ENCODE results near the gene PISD.
"Not testable (repeated sequence)": the region's sequence is repeated elsewhere in the genome, so short reads cannot be mapped to it uniquely, and the experiment has no call there.

The PISD gene

DNA sequence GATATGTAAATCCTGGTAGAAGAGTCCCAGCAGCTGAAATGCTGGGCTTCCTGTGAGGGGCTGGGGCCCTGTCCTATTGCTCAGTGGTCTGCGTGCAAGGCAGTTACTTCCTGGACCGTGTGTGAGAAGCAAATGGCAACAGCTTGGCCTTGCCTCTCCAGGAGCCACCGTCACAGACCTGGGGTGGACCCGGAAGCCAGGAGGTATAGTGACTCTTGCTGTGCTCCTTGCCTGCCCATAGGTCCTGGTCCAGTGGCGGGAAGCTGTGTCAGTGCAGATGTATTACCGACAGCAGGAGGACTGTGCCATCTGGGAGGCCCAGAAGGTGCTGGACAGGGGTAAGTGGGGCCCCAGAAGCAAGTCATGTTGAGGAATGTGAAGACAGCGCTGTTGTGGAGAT lies 54.3 kb downstream of the PISD start:
- DNase-seq (ENCODE audit: low read depth) = no peak

DNA sequence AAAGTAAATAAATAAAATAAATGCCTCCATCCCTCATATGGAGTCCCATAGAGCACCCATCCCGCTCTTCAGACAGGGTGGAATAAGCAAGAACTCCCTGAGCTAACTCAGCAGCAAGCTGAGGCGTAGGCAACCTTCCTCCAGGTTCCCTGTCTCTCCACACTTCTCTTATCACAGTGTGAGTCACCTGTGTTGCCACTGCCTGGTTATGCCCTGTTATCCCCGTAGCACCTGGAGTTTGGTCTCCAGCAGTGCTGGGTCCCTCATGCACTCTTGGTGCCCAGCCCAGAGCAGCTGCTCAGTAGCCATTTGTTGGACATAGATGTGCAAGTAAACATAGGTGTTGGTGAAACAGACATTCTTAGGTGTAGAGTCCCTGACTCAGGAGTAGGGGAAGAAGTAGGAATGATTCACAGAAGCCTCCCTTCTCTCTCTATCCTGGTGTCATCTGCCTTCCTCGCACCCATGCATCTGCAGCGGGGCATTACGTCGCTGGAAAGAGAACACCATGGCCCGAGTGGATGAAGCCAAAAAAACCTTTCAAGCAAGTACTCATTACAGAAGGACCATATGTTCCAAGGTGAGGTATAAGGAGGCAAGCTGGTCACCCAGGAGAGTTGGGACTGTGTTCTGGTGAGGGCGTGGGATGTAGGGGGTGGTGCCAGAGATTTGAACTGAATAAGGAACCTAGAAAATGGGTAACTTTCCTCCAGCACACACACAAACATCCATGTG lies 56.0 kb downstream of the PISD start:
- DNase-seq (ENCODE audit: low read depth) = no peak

DNA sequence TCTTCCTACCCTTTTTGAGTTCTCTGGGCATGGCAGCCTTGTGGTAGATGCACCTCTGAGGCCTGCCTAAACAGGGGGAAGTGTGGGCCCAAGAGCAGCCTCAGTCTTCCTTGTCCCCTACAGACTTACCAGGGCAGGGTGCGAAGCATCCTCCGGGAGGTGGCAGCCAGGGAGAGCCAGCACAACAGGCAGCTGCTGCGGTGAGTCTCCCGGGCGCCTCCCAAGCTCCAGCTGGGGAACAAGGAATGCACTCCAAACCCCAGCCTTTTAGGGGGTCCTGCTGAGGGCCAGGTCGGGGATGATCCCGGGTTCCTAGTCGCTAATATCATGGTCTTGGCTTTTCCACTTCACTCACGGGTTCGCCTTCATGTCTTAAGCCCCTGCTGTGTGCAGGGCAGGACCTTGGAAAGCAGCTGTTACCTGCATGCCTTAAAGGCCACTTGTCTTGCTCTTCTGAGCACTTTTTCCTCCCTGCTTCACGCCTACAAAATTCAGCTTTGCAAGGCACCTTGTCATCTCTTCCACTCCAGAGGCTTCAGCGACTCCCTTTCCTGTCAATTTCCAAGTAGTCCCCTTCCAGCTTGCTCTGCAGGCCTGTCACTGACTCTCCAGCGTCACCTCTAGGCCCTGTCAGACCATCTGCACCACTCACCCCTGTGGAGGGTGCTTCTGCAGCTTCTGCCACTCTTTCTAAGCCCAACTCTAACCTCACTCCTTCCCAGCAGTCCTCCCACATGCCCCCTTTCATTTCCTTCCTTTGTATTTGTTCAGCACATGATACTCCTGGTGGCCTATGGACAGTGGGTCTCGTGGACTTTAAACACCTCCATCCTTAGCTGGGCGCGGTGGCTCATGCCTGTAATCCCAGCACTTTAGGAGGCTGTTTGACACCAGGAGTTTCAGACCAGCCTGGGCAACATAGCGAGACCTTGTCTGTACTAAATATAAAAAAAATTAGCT lies 57.0 kb downstream of the PISD start:
- DNase-seq (ENCODE audit: low read depth) = no peak

DNA sequence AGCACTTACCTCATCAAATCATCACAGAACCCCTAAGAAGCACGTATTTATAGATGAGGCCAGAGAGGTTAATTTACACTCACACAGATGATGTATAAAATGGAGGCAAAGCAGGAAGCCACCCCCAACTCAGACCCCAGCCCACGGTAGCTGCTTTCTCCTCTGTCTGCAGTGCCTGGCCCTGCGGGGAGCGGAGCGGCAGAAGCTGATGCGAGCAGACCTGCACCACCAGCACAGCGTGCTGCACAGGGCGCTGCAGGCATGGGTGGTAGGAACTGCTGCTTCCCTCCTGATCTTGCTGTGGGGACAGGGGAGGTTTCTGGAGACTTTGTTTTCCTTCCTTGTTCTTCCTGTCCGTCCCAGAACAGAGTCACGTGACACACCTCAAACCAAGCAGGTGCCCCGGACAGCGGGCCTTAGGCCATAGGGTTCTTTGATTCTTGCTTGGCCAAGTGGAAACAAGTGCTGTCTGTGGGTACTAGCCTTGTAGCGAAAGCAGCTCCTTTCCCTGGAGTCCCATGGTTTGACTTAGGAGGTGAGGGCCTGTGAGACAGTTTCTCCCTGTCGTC lies 57.8 kb downstream of the PISD start:
- DNase-seq (ENCODE audit: low read depth) = no peak

DNA sequence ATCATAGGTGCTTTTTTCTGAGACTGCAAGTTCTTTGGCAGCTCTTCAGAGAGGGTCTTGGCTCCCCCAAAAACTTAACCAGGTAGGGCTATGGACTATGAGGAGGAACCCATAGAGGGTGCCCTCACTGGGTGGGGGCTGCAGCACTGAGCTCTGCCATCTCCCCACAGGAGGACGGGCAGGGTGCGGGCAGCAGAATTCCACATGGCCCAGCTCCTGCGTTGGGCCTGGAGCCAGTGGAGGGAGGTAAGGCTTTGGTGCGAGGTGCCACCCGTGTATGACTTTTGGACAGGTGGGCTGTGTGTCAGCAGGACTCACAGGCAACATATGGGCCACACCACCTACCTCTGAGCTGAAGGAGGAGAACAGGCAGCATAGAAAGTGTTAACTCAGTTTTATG lies 58.4 kb downstream of the PISD start:
- no peak for DNase-seq (ENCODE audit: low read depth)

DNA sequence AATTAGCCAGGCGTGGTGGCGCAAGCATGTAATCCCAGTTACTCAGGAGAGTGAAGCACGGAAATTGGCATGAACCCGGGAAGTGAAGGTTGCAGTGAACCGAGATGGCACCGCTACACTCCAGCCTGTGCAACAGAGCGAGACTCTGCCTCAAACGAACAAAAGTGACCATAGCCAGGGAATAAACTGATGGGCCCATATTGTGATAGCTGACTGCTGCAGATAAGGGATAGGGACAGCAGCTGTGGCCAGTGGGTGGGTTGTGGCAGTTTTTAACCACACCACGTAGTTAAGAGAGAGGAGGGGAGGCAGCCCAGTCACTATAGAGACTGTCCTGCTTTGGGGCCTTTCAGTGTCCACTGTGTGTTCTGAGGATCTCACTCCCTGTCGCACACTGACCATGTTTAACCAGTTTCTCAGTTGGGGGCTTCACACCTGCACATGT lies 58.9 kb downstream of the PISD start:
- DNase-seq (ENCODE audit: low read depth) = no peak

DNA sequence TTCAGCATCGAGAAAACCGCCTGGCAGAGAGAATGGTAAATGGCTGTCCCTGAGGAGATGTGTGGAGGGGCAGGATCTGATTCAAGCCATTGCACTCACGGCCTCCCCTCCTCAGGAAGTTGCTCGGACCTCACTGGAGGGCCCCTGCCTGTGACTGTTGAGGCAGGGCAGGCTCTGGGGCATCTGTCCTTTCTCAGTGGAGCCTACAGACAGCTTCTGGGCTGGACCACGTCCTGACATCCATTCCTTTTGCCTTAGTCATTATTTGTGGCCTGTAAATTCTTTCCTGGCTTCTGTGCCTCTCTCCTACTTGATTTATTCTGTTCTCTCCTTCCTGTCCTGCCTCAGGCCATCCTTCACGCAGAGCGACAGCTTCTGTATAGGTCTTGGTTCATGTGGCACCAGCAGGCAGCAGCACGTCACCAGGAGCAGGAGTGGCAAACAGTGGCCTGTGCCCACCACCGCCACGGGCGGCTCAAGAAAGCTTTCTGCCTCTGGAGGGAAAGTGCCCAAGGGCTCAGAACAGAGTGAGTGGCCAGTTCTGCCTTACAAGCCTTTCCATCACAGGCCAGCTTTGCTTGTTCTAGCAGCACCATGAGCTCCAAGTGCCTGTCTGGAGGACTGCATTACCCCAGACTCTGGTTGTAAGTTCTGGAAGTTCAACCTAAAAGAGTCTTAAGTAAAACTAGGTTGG lies 59.6 kb downstream of the PISD start:
- no peak for DNase-seq (ENCODE audit: low read depth)

DNA sequence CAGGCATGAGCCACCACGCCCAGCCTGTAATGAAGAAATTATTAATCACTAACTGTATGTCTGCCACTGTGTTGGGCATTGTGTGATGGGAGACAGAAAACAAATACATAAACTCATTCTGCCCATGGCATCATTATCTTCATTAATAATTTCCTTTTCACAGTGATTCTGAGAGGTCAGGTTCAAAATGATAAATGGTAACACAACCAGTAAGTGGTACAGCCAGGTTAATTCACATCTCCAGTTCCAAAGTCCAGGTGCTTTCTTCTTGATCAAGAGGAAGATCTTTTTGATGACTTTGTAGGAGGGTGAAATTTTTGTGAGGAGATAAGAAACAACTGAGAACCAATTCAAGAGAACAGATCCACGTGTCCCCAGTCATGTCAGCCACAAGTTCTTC lies 66.7 kb downstream of the PISD start:
- DNase-seq (ENCODE audit: low read depth) = no peak

DNA sequence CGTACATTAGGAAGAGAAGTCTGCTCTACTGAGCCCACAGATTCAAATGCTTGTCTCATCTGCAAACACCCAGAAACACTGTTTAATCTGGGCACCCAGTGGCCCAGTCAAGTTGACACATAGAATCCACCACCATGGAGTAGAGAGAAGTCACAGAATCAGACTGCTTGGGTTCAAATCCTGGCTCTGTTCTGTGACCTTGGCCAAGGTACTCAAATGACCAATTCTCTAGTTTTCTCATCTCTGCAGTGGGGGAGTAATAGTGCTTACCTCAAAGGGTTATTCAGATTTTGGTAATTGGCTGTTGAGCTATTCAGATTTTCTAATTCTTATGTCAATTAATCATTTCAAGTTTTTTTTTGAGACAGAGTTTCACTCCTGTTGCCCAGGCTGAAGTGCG lies 71.9 kb downstream of the PISD start:
- not testable (repeated sequence) for DNase-seq (ENCODE audit: low read depth)

DNA sequence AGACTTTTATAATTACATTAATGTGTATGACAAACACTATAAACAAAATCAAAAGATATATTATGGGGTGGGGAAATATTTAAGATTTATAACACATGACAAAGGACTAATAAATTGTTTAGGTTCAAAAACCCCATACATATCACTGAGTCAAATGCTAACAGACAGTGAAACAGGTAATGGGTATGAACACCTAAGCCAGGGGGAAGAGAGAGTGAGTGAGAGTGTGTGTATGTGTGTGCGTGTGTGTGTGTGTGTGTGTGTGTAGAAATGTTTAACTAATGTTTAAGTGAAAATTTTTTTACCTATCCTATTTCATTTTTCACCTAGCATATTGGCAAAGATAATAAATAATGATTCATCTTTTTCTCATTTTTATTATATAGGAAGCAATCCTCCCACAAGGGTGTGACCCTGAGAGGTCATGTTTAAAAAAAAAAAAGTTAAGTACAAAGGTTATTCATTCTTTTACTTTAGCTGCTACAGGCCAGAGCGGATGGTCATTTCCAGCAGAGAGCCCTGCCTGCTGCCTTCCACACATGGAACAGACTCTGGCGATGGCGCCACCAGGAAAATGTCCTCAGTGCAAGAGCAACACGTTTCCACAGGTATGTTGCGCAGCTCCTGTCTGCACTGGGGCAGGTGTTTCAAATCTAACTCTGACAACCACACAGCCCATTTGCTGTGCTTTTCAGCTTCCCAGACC lies 72.9 kb downstream of the PISD start:
- DNase-seq (ENCODE audit: low read depth) = no peak

DNA sequence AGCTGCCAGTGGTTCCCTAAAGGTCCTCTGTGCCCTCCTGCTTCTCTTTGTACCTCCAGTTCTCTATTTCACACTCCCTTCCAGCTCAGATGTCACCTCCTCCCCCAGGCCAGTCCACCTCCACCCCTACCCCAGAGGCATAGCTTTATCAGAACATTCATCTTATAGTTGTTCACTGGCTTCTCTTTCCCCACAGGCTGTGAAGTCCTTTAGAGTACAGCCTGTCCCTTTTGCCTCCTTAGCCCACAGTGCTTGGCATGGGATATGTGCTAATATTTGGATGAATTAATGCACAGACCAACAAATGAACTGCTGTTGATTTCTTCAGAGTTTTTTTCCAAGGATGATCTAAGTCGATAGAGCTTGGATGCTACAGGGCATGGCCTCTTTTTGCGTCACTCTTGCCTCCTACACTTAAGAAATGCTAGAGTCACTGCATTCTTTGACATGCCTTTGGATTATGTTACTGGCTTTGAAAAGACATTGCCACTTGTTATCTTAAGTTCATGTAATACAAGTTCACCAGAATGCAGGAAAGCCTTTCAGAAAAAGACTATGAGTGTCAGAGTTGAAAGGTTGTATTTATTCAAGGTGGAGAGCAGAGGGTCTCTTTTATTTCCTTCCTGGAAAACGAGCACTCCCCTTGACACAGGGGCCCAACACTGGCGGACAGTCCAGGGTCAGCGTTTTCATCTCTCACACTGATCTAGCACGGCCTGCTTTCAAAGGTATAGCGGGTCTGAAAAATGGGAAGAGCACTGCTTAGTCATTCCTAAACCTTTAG lies 75.7 kb downstream of the PISD start:
- DNase-seq (ENCODE audit: low read depth) = no peak

DNA sequence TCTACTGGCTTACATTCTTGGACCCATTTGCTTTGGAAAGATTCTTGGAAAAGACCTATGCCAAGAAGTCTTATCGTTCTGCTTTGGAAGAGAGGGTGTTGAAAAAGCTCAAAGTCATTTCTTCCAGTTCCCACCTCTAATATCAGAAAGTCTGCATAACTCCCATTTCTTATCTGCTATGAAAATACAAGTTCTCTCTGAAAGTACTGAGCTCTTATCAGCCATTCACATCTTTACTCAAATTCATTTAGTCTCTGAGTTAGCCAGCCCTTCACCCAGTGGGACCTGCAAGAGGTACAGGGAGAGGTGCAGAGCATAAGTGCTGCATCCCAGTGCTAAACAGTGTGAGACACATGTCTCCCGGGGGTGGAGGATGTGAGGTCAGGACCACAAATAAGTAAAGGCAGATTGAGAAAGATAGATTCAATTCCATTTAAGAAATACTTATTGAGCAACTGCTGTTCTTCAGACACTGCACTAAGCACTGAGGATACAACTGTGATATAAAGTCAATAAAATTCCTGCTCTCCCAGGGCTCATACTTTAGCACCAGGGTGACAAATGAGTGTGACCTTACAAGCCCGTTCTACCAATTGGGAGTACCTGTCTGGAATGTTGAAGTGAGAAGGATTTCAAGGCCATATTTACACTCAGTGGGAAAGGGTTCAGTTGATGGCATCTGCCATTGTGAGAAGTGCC lies 76.7 kb downstream of the PISD start:
- no peak for DNase-seq (ENCODE audit: low read depth)

DNA sequence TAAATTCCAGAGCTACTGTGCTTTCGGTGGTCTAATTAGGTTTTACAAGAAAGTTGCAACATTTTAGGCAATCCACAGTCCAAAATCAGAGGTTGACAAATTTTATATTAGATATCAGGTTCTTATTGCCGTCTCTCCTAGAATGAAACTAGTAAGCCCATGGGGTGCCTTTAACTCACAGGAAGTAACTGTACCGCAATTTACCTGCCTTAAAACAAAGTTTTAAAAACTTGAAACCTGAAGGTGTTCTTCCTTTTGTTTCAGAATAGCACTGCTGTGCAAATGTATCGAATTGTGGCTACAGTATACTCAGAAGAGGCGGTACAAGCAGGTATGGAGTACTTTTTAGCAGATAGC lies 77.2 kb downstream of the PISD start:
- DNase-seq (ENCODE audit: low read depth) = no peak

DNA sequence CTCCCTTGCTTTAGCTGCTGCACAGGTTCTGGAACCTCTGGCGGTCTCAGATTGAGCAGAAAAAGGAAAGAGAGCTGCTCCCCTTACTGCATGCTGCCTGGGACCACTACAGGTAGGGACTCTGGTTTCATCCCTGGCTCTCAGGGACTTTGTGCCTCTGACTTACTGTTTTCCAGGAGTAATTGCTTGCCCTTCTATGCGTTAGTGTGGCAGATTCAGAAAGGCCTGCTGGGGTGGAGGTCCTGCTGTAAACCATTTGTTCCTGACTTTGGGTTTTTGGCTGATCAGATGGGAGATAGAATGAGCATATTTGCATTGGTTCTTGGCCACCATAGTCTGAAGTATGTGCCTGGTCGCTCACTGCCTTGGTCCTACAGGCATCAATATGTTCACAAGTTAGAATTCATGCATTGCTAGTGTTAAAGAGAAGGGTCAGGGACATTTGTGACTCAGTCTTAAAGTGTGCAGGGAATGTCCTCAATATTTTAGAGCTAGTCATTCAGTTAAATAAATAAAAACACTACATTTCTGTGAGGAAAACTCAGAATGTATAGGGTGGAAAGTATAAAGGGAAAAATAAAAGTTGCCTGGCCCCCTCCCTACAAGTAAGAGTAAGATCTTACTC lies 78.0 kb downstream of the PISD start:
- no peak for DNase-seq (ENCODE audit: low read depth)

DNA sequence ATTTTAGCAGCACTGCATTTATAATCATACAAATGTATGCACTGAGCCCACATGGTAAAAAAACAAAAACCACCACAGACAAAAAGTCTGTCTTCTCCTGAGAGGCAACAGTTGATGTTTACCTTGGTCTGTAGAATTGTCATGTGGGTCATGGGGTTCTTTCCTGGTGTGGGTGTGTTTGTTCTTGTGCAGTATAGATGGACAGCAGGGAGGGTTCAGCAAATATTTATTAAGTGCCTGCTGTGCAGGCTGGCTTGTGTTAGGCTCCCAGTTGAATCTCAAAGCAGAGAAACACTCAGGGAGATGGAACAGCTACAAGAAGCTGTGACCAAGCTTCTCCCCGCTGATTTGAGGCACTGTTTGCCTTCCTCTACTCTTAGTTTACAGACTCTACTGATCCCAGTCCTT lies 82.2 kb downstream of the PISD start:
- no peak for DNase-seq (ENCODE audit: low read depth)

DNA sequence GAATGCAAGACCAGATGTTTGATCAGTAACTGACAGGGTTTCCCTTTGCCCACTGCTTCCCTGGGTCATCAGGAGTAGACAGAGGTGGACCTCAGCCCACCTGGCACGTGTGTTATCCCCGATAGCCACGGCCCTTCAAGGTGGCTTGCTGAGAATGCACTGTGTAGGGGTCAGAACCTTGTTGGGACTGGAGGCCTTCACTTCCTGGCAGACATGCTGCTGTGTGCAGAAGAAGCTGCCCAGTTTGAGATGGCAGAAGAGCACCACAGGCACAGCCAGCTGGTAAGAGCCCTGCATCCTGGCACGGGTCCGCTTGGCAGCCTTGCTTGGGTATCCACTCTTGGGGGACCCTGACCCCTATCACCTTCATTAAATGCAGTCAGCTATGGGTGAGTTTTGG lies 83.8 kb downstream of the PISD start:
- DNase-seq (ENCODE audit: low read depth) = no peak

DNA sequence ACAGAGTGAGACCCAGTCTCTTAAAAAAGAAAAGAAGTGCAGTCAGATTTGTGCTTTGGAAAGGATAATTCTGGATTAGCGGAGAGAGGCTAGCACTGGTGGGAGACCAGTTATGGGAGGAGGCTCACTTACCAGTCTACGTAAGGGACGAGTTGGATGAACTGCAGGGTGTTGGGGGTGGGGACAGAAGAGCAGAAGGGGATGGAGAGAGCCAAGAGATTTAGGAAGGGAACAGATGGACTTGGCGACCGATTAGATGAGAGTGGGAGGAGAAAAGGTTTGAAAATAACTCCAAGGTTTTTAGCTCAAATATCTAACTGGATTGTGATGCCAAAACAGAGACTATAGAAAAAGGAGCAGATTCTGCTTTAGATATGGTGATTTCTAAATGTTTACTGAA lies 84.3 kb downstream of the PISD start:
- no peak for DNase-seq (ENCODE audit: low read depth)

DNA sequence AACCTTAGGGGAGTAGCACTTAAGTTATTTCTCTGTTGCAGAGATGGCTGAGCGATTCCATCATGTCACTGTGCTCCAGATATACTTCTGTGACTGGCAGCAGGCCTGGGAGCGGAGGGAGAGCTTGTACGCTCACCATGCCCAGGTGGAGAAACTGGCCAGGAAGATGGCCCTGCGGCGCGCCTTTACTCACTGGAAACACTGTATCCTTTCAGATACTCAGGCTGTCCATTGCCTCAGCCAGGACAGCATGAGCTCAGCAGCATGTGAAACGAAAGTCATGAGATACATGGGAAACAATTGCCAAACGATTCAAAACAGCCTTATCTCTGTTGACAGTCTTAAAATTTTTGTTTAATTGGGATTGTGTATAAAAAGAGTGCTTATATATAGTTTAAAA lies 86.8 kb downstream of the PISD start:
- no peak for DNase-seq (ENCODE audit: low read depth)

DNA sequence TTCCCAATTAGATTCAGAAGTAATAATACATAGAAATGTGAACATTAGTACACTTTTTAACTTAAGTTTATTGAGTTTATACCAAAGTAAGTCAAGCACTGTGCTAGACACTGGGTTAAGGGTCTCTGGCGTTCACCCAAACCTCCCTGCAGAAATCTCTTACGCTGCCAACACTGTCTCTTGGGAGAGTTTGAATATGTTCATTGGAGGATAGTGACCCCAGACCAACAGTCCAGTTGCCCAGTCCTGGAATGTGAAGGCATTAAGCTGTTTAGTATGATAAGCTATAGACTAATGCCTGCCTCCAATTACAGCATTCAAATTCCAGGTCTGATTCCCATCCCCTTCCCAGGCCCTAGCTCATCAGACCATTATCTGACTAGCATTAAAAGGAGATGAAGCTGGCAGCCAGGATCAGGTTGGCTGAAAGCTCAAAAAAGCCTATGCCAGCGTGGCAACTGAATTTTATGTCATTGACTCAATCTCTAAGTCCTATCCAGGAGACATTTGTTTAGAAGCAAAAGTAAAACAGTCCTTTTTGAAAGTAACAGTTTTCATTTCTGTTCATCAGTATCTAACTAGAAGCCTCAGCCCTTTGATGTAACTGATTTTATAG lies 87.9 kb downstream of the PISD start:
- no peak for DNase-seq (ENCODE audit: low read depth)
